Stomach (tissue), 4 donors: ENCODE measurements around the gene CHCHD6.

Experiments
- POLR2A ChIP-seq, 4 donors: fragments of 450-650 bp; IDR thresholded peaks; one replicate each; pipeline ENCODE4 v1.6.1; 2016; ENCODE audit warnings: antibody characterized with exemption in 4 of 4, control low read depth in 2 of 4, mild to moderate bottlenecking in 1 of 4, moderate library complexity in 1 of 4
- TF ChIP-seq, protein P1 (sequence below), 7 experiments: fragments of 450-650 bp in 4 of 7; fragments of 200-600 bp in 3 of 7; sonication (generic) in 3 of 7; IDR thresholded peaks; one replicate each; pipeline ENCODE4 v1.5.1; 2016 to 2019; ENCODE audit warnings: antibody characterized with exemption in 7 of 7, control low read depth in 2 of 7, mild to moderate bottlenecking in 1 of 7

DNA sequence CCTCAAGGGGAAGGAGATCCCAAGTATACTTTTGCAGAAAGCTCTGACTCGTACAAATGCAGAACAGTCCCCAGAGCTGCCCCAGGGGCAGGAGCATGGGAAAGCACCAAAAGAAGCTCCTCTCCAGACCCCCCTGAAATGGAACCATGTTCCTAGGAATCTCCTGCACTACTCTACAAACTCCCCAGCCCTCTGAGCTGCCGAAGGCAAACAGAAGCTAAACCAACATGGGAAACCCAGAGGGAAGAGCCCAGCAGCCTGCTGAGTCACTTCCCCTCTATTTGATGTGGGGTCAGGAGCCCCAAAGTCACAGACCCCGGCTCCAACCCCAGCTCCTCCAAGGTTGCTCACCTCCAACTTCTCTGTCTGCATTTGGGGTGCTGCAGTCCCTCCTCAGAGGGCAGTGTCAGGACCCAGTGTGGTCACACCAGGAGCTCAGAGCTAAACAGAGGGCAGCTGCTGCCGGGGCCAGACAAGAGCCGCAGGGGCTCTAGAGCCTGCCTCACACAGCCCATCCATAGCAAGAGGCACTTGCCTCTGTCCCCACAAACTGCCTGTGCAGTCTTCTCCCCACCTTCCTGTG lies 275.1 kb downstream of the CHCHD6 start:
- TF ChIP-seq, protein P1, sequence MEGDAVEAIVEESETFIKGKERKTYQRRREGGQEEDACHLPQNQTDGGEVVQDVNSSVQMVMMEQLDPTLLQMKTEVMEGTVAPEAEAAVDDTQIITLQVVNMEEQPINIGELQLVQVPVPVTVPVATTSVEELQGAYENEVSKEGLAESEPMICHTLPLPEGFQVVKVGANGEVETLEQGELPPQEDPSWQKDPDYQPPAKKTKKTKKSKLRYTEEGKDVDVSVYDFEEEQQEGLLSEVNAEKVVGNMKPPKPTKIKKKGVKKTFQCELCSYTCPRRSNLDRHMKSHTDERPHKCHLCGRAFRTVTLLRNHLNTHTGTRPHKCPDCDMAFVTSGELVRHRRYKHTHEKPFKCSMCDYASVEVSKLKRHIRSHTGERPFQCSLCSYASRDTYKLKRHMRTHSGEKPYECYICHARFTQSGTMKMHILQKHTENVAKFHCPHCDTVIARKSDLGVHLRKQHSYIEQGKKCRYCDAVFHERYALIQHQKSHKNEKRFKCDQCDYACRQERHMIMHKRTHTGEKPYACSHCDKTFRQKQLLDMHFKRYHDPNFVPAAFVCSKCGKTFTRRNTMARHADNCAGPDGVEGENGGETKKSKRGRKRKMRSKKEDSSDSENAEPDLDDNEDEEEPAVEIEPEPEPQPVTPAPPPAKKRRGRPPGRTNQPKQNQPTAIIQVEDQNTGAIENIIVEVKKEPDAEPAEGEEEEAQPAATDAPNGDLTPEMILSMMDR (IDR thresholded peaks at IDR 0.05), result no peak
- no peak for TF ChIP-seq POLR2A (IDR thresholded peaks at IDR 0.05)
